ENCODE data around the gene ELMO1.

- TF ChIP-seq CTCF (IDR thresholded peaks at IDR 0.05) (no peak), POLR2A (IDR thresholded peaks at IDR 0.05) (no peak)
Observed at GRCh38 chr7:36969376-36969775, 479.3 kb downstream of the ELMO1 start.

All from heart left ventricle (tissue), 13 donors.